Raji (cell line): Measurements from ENCODE around the gene IRX4.

Experiments
- POLR2A ChIP-seq: IDR thresholded peaks from 2 replicates; pipeline ENCODE4 v1.6.1; 2011; ENCODE audit warnings: low read depth, low read length, control low read depth; ENCODE audit not compliant: insufficient read depth

The IRX4 gene

DNA sequence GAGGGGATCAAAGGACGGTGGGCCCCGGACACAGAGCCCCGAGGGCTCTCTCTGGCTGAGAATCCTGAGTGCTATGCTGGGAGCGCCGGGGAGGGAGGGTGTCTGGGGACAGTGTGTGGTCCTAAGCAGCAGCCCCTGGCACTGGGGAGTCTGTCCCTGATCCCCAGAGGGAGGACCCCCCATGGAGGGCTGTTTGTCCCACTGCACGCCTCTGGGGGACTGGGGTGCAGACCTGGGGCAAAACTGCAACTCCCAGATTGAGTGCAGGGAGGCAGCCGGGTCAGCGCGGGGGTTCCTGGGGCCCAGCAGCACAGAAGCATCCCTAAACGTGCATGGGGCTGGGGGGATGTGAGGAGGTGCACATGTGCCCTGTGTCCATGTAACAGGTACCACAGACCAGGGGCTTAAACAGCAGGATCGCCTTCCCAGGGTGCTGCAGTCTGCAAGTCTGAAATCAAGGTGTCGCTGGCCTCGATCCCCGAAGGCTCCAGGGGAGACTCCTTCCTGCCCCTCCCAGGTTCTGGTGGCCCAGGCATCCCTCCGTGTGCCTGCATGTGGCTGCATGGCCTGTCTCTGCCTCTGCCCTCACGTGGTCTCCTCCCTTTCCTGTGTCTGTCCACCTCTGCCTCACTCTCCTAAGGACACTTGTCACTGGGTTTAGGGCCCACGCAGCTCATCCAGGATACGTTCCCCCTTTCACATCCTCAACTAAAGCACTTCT is 35.9 kb upstream of the IRX4 start:
- no peak for TF ChIP-seq POLR2A

DNA sequence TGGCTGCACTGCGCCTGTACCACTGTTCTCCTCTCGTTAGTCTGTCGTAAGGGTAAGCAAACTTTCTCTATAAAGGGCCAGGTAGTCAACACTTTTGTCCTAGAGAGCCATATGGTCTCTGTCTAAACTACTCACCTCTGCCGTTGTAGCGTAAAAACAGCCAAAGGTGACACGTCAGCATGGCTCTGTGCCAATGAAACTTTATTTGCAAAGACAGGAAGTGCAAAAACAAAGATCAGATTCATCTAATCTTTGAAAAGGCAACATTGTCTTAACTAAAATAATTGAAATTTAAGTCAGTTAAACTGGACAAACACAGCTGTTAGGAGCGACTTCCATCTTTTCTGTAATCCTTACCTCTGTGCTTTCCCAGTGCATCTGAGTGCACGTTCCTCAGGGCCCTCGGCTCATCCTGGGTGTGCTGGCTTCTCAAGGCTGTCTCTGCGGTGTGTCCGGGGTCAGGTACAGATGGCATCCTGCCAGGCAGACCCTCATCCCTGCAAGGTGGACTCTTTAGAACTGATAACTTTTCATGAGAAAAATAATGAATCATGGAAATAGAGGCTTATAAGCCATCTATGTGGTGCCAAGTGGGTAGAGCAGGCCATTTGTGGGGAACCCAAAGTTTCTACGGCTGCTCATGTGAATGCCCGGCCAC is 35.2 kb upstream of the IRX4 start:
- no peak for TF ChIP-seq POLR2A

DNA sequence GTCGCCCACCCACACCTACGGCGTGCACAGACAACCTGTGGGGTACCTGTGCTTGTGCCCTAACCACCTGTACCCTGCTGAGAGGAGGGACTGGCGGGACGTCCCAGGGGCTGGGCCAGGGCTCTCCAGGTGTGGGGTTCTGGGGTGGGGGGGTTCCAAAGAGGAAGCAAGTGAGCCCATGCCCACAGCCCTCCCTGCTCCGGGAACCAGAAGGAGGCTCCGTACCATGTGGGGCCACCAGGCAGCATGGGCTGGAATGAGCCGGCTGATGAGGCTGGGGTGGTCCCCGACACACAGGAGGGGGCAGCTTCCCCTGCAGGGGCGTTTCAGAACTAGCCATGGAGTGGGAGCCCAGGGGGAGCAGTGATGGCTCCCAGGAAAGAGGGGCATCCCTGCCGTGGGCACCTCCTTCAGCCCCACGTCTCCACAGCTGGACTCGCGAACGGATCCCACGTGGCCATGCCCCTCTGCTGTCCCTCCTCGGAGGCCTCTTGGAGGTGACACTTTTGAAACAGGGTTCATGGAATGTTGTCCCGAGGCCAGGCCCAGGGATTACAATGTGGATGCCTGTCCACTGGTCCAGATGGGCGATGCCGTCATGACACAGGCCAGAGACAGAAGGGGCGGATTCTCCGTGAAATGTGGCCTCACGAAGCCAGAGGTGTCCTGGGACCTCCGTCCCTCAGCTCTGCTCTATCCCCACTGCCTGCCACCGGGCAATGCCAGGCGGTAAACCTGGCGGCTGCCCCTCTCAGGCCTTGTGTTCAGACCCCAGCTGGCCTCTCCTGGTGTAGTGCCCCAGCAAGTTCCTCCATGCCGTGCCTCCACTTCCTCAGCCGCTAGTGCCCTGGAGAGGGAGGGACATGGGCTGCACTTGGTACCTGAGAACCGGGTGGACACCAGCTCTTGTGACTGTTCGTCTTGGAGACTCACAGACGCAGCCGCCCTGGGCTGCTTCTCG is 33.6 kb upstream of the IRX4 start:
- no peak for TF ChIP-seq POLR2A

DNA sequence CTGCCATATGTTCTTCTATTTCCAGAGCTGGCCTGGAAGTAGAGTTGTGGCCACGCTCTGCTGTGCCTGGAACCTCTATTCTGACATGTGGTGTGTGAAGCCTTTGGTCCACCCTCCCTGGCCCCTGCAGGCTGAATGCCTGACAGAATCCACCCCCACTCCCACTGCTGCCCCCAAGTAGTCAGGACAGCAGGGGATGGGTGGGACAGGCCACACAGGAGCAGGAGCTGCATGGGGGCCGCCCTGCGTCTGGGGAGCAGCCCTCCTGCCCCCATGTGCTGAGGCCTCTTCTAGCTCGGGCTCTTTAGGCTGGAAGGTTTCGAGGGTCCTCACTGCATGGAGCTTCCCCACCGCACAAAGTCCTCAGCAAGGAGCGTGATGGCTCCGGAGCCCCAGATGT is 32.6 kb upstream of the IRX4 start:
- TF ChIP-seq POLR2A: no peak

DNA sequence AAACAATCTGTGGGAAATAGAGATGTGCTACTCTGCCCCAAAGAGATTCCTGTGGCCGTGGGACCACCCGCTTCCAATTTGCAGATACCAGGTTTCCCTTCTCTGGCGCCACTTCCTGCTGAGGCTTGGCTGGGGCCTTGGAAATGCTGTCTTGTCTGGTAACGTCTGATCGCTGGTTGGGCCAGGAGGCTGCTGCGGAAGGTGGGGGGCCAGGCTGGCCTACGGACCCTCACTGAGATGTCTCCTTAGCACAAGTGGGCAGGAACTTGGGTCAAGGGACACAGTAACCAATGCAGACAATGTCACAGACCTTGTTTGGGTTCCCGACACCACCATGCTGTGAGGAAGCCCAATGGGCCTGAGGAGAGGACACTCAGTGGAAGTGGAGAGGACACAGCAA is 31.7 kb upstream of the IRX4 start:
- TF ChIP-seq POLR2A: no peak

DNA sequence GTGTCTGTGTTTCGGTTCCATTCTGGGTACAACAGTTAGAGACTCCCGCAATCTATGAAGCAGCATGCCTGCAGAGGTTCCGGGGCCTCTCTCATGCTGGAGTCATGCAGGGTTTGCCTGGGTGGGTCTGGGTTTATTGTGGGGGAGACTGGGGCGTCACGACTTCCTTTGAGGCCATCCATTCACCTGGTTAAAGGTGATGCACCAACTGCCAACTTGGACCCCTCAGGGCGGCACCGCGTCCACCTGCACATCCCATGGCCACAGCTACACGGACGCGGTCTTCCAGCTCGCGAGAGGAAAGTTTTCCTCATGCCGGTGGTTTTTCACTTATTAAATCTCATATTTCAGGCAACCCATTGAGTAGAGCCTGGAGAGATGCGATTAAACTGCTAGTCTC is 30.9 kb upstream of the IRX4 start:
- TF ChIP-seq POLR2A: no peak

DNA sequence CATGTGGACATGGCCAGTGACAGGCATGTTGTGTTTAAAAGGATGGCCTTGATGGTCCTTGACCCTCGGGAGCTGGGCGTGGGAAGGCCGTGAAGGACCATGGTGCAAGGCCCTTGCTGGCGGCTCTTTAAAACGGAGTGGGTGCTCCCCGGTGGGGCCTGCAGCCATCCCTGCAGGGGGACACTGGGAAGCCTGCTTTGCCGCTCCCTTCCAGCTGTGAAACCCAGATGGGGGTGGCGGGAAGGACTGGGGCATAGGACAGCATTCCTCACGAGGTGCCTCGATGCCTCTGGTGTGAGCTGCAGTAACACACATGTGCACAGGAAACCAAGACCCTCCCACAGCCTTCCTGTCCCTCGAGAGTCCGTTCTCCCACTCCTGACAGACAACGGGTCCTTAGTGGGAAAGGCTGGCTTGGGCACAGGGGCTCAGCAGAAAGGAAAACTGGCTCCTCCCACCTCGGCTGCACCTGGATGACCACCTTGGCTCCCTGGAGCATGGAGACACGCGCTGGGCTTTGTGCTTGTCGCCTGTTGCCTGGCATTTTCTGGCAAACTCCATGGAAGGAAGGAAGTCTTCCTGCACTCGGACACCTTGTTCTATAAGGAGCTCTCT is 30.3 kb upstream of the IRX4 start:
- TF ChIP-seq POLR2A: no peak

DNA sequence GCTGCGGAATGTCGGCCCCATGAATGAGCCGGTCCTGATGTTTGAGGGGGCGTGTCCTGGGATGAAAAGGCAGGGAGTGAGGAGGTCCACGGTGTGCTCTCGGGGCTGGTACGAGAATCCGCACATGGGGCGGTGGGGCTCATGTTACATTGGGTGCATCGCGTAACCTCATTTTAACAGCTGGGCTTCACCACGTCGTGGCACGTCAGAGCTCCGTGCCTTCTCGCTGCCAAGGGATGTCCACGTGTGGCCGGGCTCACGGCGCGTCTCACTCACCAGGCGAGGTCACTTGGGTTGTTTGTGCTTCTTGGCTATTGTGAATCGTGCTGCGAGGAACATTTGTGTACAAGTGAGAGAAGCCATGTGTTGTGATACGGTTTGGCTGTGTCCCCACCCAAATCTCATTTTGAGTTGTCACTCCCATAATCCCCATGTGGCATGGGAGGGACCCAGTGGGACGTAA is 29.1 kb upstream of the IRX4 start:
- no peak for TF ChIP-seq POLR2A

DNA sequence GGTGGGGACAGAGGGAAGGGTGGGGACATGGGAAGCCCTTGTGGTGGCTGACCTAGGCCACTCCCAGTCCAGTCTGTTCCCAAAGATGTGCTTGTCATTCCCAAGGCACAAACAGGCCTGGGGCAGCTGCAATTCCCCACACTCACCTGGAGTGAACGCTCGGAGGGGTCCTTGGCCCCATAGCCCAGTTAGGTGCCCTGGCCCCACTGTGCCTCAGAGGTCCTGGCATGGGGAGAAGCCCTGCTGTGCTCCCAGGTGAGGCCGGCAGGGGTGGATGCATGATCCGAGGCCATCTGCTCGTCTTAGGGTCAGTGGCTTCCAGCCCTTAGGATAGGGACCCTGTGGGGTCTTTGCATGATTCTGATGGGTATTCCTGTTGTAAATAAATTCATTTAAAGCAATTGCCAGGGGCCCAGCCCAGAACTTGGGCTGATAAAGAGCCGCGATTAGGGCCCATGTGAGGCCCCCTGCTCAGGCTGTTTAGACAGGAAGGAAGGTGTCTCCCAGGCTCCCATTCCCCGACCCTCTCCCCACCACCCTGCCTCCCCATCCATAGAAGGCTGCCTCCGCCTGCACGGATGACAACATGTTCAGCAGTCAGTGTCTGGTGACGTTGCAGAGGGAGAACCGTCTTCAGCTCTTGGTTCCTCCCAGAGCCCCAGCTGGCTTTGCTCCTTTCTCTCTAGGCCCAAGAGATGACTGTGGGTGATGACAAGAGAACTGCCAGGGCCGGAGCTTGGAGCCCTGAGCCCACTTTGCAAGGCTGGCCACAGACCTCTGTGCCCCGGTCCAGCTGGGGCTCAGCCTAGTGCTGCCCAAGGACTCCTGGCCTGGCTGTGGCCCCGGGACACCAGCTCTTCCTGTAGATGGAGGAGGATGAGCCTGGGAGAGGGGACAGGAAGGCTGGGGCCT is 28.4 kb upstream of the IRX4 start:
- TF ChIP-seq POLR2A: no peak

DNA sequence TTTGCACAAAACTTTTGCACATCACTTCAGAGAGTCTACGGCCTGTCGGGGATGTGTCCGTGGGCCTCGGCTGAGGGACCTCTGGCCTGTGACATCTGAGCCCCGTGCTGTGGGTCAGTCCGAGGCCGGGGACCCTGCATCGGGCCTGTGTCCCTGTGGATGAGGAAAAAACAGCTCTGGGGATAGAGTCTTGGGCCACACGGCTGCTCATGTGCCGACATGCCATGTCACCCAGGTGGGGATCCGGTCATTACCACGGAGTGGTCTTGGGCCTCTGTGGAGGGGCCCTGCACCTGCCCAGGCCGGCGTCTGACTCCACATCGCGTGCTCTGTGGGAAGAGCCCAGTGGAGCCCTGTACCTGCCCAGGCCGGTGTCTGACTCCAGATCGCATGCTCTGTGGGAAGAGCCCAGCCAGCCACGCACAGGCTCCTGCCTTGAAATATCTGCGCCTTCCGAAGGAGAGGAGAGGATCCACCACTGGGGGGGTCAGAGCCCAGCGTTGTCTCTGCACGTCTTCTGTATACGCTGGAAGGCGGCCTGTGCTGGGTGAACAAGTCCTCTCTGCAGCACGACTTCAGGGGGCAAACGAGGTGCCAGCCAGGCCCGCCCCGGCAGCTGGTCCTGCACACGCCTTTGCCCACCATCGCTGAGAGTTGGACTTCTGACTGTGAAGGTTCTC is 27.5 kb upstream of the IRX4 start:
- TF ChIP-seq POLR2A: no peak

DNA sequence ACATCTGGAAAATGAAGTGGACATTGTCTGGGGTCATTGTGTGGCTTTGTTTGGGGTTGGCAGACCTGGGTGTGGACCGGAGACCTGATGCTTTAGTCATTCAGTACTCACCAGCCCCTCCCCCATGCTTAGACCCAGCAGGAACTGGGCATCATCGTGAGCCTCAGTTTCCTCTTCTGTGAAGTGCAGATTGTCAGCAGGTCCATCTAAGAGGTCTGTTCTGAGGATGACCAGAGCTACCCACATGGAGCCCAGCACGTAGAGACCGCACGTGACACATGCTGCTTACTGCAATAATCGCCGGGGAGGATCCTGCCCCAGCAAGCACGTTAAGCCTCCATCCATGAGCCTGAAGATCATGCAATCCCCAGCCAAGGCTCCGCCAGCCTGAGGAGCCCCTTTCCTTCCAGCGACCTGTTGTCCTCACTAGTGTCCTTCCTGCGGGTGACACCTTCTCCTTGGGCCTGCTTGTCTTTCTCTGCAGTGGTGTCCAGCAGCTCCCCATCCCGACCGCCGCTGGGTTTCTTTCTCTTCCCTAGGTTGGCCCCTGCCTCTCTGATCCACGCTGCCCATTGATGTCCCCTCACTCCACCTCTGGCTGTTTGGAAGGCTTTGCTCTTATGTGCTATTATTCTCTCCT is 26.7 kb upstream of the IRX4 start:
- no peak for TF ChIP-seq POLR2A

DNA sequence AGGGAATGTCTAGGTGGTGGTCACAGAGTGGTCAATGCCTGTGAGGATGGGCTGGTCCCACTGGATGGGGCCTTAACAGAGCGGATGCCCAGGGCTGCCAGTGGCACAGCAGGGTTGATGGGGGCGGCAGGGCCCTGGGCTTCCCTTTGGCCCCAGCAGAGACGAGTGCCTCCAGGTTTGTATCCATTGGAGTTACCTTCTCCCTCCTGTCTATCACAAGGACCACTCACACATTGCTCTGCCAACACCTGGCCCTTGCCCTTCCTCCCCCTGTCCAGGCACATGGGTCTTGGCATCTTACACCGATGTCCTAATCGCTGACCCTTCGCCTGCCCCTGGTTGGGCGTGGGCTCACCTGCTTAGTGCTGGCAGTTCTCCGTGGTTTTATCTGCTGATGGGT is 26.2 kb upstream of the IRX4 start:
- no peak for TF ChIP-seq POLR2A

DNA sequence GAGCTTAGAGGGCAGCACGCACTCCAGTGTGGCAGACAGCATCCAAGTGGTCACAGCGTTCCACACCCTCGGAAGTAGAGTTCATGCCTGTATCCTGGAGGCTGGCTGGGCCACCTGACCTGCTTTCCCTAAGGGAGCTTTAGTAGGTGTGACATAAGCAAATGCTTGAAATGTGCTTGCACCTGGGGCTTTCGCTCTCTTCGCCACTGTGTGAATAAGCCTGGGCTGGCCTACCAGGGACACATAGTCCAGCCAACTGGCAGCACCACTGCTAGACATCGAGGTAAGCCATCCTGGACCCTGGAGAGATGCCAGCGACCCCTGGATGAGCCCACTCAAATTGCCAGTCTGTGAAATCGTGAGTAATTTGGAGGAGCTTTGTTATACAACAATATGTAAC is 24.9 kb upstream of the IRX4 start:
- no peak for TF ChIP-seq POLR2A

DNA sequence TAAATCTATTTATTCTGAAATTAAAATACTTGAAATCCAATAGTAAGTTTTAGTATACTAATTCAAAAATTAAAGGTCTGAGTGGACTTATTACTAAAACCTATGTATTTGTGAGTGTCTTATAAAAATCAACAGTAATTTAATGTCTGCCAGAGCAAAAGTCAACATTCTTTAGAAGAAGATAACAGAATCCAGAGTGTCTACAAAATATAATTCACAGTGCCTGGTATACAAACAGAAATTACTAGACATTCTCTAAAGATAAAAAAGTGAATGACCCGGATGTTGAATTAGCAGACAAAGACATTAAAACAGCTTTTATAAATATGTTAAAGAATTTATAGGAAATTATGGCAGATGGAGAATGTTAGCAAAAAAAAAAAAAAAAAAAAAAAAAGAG is 22.4 kb upstream of the IRX4 start:
- TF ChIP-seq POLR2A: no peak

DNA sequence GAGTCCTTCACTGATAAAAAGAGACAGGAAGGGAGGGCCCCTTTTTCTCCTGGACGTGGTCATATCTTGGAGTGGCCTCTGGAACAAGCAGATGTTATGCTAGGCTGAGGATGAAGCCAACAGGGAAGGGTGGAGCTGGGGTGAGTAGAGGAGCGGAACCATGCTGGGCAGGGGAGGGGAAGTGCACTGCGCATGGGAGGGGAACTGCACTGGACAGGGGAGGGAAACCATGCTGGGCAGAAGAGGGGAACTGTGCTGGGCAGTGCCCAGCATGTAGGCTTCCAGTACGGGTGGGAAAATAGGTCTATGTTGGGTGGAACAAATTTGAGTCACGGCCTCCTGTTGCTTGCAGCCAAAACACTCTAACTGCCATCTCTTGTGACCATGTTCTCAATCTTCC is 19.3 kb upstream of the IRX4 start:
- TF ChIP-seq POLR2A: no peak
